ENCODE measurements around the gene FRMD7. TPM values are rescaled to one million over a fixed set of nuclear protein-coding genes. Genes with fewer than 3 reads are reported as not detected.

FRMD7 gene
- not detected for total RNA-seq

DNA sequence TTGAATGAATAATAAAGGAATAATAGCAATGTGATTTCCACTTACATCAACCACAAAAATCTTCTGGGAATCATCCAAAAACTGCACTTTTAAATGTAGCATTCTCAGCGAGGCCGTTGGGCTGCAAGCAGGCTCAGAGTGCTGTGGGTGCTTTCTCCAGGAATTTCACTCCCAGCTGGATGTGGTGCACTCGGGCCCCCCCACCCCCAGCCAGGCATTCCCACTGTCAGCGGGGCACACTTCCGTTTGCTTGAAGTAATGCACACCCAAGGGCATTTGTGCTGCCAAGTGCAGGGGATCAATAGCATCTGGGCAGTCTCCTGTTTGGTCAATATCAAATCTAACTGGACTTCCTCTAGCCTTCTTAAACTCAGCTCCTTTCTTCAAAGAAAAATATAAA is at the start of gene FRMD7:
Gene FRMD7, minus strand, starts transcription at position 278 of the 400 bp plus-strand sequence. Its CDS starts 176 bp downstream, at position 102.
- H3K4me3 ChIP-seq = no peak within 1 kb of the TSS
- 8 to 27% methylated on average over 2 of the region's 5 CpGs for WGBS, 2 donors (ENCODE audit: low coverage in 1 of 2)
- TF ChIP-seq EP300 (IDR thresholded peaks at IDR 0.05) (no peak), POLR2AphosphoS5 (IDR thresholded peaks at IDR 0.05) (no peak), POLR2A (IDR thresholded peaks at IDR 0.05) (no peak)
- TF ChIP-seq, protein P1, sequence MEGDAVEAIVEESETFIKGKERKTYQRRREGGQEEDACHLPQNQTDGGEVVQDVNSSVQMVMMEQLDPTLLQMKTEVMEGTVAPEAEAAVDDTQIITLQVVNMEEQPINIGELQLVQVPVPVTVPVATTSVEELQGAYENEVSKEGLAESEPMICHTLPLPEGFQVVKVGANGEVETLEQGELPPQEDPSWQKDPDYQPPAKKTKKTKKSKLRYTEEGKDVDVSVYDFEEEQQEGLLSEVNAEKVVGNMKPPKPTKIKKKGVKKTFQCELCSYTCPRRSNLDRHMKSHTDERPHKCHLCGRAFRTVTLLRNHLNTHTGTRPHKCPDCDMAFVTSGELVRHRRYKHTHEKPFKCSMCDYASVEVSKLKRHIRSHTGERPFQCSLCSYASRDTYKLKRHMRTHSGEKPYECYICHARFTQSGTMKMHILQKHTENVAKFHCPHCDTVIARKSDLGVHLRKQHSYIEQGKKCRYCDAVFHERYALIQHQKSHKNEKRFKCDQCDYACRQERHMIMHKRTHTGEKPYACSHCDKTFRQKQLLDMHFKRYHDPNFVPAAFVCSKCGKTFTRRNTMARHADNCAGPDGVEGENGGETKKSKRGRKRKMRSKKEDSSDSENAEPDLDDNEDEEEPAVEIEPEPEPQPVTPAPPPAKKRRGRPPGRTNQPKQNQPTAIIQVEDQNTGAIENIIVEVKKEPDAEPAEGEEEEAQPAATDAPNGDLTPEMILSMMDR (IDR thresholded peaks at IDR 0.05) = no peak
- ATAC-seq = no peak
- H3K4me1 ChIP-seq = no peaks in the 10 kb centered on the region
- no peaks in the 10 kb centered on the region for H3K36me3 ChIP-seq
- H3K27me3 ChIP-seq = no peaks in the 10 kb centered on the region
- H3K9me3 ChIP-seq = no peaks in the 10 kb centered on the region
- H3K27ac ChIP-seq = no peak within 1 kb of the TSS

GRCh38 chrX:132173647-132174046 is 45.8 kb upstream of the FRMD7 start:
- ATAC-seq = no peak
- H3K9me3 ChIP-seq = no peaks in the 10 kb centered on the region
- no peaks in the 10 kb centered on the region for H3K27me3 ChIP-seq
- H3K4me3 ChIP-seq = no peak overlapping the region
- H3K4me1 ChIP-seq = no peaks in the 10 kb centered on the region
- 67 to 73% methylated on average over 1 of the region's 1 CpG for whole genome bisulfite sequencing, 2 donors (ENCODE audit: low coverage in 1 of 2)
- H3K27ac ChIP-seq = no peak overlapping the region
- no peaks in the 10 kb centered on the region for H3K36me3 ChIP-seq
- no peak for TF ChIP-seq EP300 (IDR thresholded peaks at IDR 0.05)
- no peak for TF ChIP-seq POLR2AphosphoS5 (IDR thresholded peaks at IDR 0.05)
- TF ChIP-seq, protein P1 (IDR thresholded peaks at IDR 0.05) = no peak
- TF ChIP-seq POLR2A (IDR thresholded peaks at IDR 0.05) = no peak

- ATAC-seq = no peak
- Histone ChIP-seq H3K27ac (no peak overlapping the region), H3K4me3 (no peak overlapping the region), H3K9me3 (no peaks in the 10 kb centered on the region), H3K36me3 (no peaks in the 10 kb centered on the region), H3K27me3 (no peaks in the 10 kb centered on the region), H3K4me1 (no peaks in the 10 kb centered on the region)
- TF ChIP-seq POLR2A (IDR thresholded peaks at IDR 0.05) = no peak
- 89 to 100% methylated on average over 1 to 3 of the region's 3 CpGs for WGBS, 2 donors (ENCODE audit: low coverage in 1 of 2)
Measured at GRCh38 chrX:132171881-132172280, 44.1 kb upstream of the FRMD7 start.

DNA sequence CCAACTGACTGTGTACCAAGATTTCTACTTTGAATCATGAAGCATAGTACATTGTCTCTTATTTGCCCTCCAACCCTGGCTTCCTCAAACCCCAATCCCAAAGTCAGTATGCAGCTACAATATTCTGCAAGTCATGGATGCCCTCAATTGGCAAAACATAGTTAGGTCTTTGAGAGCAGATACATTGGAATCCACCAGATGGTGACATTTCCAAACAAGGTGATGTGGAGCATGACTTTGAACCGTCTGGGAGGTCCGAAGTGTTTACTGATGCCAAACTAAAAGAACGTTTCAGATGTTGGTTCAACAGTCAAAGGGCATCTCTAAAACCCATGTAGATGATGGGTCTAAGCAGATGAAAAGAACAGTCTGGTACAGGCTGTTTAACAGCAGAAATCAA is 43.7 kb upstream of the FRMD7 start:
- H3K4me1 ChIP-seq = no peaks in the 10 kb centered on the region
- 48% methylated on average over 3 of the region's 3 CpGs; no CpG with 5 or more reads in 1 of the 2 donors for WGBS, 2 donors (ENCODE audit: low coverage in 1 of 2)
- TF ChIP-seq POLR2A (IDR thresholded peaks at IDR 0.05) (no peak), EP300 (IDR thresholded peaks at IDR 0.05) (no peak), POLR2AphosphoS5 (IDR thresholded peaks at IDR 0.05) (no peak)
- TF ChIP-seq, protein P1 (IDR thresholded peaks at IDR 0.05) = no peak
- no peaks in the 10 kb centered on the region for H3K9me3 ChIP-seq
- no peak overlapping the region for H3K4me3 ChIP-seq
- ATAC-seq = no peak
- no peaks in the 10 kb centered on the region for H3K36me3 ChIP-seq
- H3K27ac ChIP-seq = no peak overlapping the region
- no peaks in the 10 kb centered on the region for H3K27me3 ChIP-seq

- TF ChIP-seq, protein P1 (IDR thresholded peaks at IDR 0.05) = no peak
- TF ChIP-seq POLR2A (IDR thresholded peaks at IDR 0.05) = no peak
- TF ChIP-seq POLR2AphosphoS5 (IDR thresholded peaks at IDR 0.05) = no peak
- TF ChIP-seq EP300 (IDR thresholded peaks at IDR 0.05) = no peak
- Histone ChIP-seq H3K36me3 (no peaks in the 10 kb centered on the region), H3K4me3 (no peak overlapping the region), H3K4me1 (no peaks in the 10 kb centered on the region), H3K27me3 (no peaks in the 10 kb centered on the region), H3K9me3 (no peaks in the 10 kb centered on the region), H3K27ac (no peak overlapping the region)
- 58 to 64% methylated on average over 1 to 2 of the region's 3 CpGs for WGBS, 2 donors (ENCODE audit: low coverage in 1 of 2)
- ATAC-seq = no peak
Measured at GRCh38 chrX:132169554-132169953, 41.7 kb upstream of the FRMD7 start.

Data from gastroesophageal sphincter (tissue), 4 donors.